ENCODE results near the gene PRSS50.

DNA sequence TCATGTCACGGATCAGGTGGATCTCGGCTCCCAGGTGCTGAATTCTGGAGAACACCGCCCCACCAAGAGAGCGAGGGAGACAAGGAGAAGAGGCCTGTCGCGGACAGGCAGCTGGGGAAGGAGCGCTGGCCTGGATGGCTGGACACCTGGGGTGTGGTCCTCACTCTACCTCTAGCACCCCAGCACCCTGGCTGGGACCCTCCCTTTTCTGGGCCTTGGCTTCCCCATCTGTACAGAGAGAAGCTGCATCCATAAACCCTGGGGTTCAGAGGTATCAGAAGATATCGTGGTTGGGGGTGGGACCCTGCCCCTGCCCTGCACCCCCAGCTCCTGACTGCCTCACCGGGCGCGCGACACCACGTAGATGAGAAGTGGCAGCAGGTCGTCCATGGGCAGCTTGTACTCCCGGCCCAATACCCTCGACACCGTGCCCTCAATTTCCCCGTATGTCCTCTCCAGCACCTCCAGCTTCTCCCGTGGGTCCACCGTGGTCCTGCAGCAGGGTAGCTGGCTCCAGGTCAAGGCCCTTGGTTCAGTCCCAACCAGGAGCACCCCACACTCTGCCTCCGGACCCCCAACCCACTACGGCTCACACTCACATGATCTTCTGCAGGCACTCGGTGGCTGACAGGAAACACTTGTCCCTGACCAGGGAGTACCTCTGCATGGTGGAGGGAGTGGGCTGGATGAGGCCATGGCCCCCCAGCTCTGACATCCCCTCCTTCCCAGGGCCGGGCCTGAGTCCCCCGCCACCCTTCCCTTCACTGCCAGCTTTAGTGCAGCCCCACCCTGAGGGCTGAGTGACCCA, 45.9 kb downstream of the PRSS50 start:
- TF ChIP-seq, protein P1, sequence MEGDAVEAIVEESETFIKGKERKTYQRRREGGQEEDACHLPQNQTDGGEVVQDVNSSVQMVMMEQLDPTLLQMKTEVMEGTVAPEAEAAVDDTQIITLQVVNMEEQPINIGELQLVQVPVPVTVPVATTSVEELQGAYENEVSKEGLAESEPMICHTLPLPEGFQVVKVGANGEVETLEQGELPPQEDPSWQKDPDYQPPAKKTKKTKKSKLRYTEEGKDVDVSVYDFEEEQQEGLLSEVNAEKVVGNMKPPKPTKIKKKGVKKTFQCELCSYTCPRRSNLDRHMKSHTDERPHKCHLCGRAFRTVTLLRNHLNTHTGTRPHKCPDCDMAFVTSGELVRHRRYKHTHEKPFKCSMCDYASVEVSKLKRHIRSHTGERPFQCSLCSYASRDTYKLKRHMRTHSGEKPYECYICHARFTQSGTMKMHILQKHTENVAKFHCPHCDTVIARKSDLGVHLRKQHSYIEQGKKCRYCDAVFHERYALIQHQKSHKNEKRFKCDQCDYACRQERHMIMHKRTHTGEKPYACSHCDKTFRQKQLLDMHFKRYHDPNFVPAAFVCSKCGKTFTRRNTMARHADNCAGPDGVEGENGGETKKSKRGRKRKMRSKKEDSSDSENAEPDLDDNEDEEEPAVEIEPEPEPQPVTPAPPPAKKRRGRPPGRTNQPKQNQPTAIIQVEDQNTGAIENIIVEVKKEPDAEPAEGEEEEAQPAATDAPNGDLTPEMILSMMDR (IDR thresholded peaks at IDR 0.05): no peak
- no peak for TF ChIP-seq POLR2A (IDR thresholded peaks at IDR 0.05)

Measured in uterus (tissue), 2 donors.